ENCODE measurements around the gene SFXN3.

Gene SFXN3

GRCh38 chr10:101060036-101060950 lies 29.3 kb downstream of the SFXN3 start:
- no peaks in the 10 kb centered on the region for H3K36me3 ChIP-seq (ENCODE audit: control insufficient read depth, insufficient read depth, low read length)
- peak overlapping the region; percentile 93 for H3K4me3 ChIP-seq (ENCODE audit: low read length)
- H3K27me3 ChIP-seq (ENCODE audit: control insufficient read depth, insufficient read depth, low read length), result peaks cover 11% of the 10 kb centered on the region
- no peaks in the 10 kb centered on the region for H3K9me3 ChIP-seq (ENCODE audit: control insufficient read depth, low read length)
- H3K4me1 ChIP-seq (ENCODE audit: control insufficient read depth, insufficient read depth, low read length), result peaks cover 50% of the 10 kb centered on the region
- peak overlapping the region; percentile 94 for H3K9ac ChIP-seq (ENCODE audit: low read length)

GRCh38 chr10:101060951-101061623 lies 30.1 kb downstream of the SFXN3 start:
- H3K4me1 ChIP-seq (ENCODE audit: control insufficient read depth, insufficient read depth, low read length), result peaks cover 52% of the 10 kb centered on the region
- peaks cover 11% of the 10 kb centered on the region for H3K27me3 ChIP-seq (ENCODE audit: control insufficient read depth, insufficient read depth, low read length)
- no peaks in the 10 kb centered on the region for H3K9me3 ChIP-seq (ENCODE audit: control insufficient read depth, low read length)
- H3K36me3 ChIP-seq (ENCODE audit: control insufficient read depth, insufficient read depth, low read length), result no peaks in the 10 kb centered on the region
- peak overlapping the region; percentile 93 for H3K4me3 ChIP-seq (ENCODE audit: low read length)
- H3K9ac ChIP-seq (ENCODE audit: low read length), result peak overlapping the region; percentile 94

GRCh38 chr10:101061624-101062231 lies 30.7 kb downstream of the SFXN3 start, which contains the start of gene KAZALD1:
TSS of gene KAZALD1 (plus strand) at chr10:101061989. CDS start at chr10:101062593, 604 bp downstream.
- Histone ChIP-seq H3K9ac (ENCODE audit: low read length) (peak within 1 kb of the TSS; percentile 94), H3K4me3 (ENCODE audit: low read length) (peak within 1 kb of the TSS; percentile 93), H3K36me3 (ENCODE audit: control insufficient read depth, insufficient read depth, low read length) (no peaks in the 10 kb centered on the region), H3K27me3 (ENCODE audit: control insufficient read depth, insufficient read depth, low read length) (peaks cover 11% of the 10 kb centered on the region), H3K9me3 (ENCODE audit: control insufficient read depth, low read length) (no peaks in the 10 kb centered on the region), H3K4me1 (ENCODE audit: control insufficient read depth, insufficient read depth, low read length) (peaks cover 52% of the 10 kb centered on the region)

- peaks cover 11% of the 10 kb centered on the region for H3K27me3 ChIP-seq (ENCODE audit: control insufficient read depth, insufficient read depth, low read length)
These were observed 31.4 kb downstream of the SFXN3 start for GRCh38 chr10:101062232-101063049.

GRCh38 chr10:101063050-101063525 lies 32.1 kb downstream of the SFXN3 start:
- Histone ChIP-seq H3K9me3 (ENCODE audit: control insufficient read depth, low read length) (no peaks in the 10 kb centered on the region), H3K36me3 (ENCODE audit: control insufficient read depth, insufficient read depth, low read length) (no peaks in the 10 kb centered on the region), H3K4me3 (ENCODE audit: low read length) (peak overlapping the region; percentile 93), H3K9ac (ENCODE audit: low read length) (peak overlapping the region; percentile 94), H3K4me1 (ENCODE audit: control insufficient read depth, insufficient read depth, low read length) (peaks cover 60% of the 10 kb centered on the region), H3K27me3 (ENCODE audit: control insufficient read depth, insufficient read depth, low read length) (peaks cover 11% of the 10 kb centered on the region)

More at GRCh38 chr10:101062232-101063049, 31.4 kb downstream of the SFXN3 start:
- no peaks in the 10 kb centered on the region for H3K36me3 ChIP-seq (ENCODE audit: control insufficient read depth, insufficient read depth, low read length)
- no peaks in the 10 kb centered on the region for H3K9me3 ChIP-seq (ENCODE audit: control insufficient read depth, low read length)
- peak overlapping the region; percentile 94 for H3K9ac ChIP-seq (ENCODE audit: low read length)
- peak overlapping the region; percentile 93 for H3K4me3 ChIP-seq (ENCODE audit: low read length)
- peaks cover 56% of the 10 kb centered on the region for H3K4me1 ChIP-seq (ENCODE audit: control insufficient read depth, insufficient read depth, low read length)

GRCh38 chr10:101063548-101064414 lies 32.7 kb downstream of the SFXN3 start:
- Histone ChIP-seq H3K36me3 (ENCODE audit: control insufficient read depth, insufficient read depth, low read length) (no peaks in the 10 kb centered on the region), H3K9ac (ENCODE audit: low read length) (peak overlapping the region; percentile 94), H3K9me3 (ENCODE audit: control insufficient read depth, low read length) (no peaks in the 10 kb centered on the region), H3K27me3 (ENCODE audit: control insufficient read depth, insufficient read depth, low read length) (peaks cover 11% of the 10 kb centered on the region), H3K4me1 (ENCODE audit: control insufficient read depth, insufficient read depth, low read length) (peaks cover 60% of the 10 kb centered on the region), H3K4me3 (ENCODE audit: low read length) (peak overlapping the region; percentile 93)

GRCh38 chr10:101064415-101065030 lies 33.5 kb downstream of the SFXN3 start:
- H3K9ac ChIP-seq (ENCODE audit: low read length), result no peak overlapping the region
- H3K9me3 ChIP-seq (ENCODE audit: control insufficient read depth, low read length), result no peaks in the 10 kb centered on the region
- H3K36me3 ChIP-seq (ENCODE audit: control insufficient read depth, insufficient read depth, low read length), result no peaks in the 10 kb centered on the region
- peaks cover 11% of the 10 kb centered on the region for H3K27me3 ChIP-seq (ENCODE audit: control insufficient read depth, insufficient read depth, low read length)
- peaks cover 62% of the 10 kb centered on the region for H3K4me1 ChIP-seq (ENCODE audit: control insufficient read depth, insufficient read depth, low read length)
- H3K4me3 ChIP-seq (ENCODE audit: low read length), result no peak overlapping the region

GRCh38 chr10:101065481-101066145 lies 34.6 kb downstream of the SFXN3 start:
- no peaks in the 10 kb centered on the region for H3K9me3 ChIP-seq (ENCODE audit: control insufficient read depth, low read length)
- peaks cover 11% of the 10 kb centered on the region for H3K27me3 ChIP-seq (ENCODE audit: control insufficient read depth, insufficient read depth, low read length)
- no peaks in the 10 kb centered on the region for H3K36me3 ChIP-seq (ENCODE audit: control insufficient read depth, insufficient read depth, low read length)
- H3K4me1 ChIP-seq (ENCODE audit: control insufficient read depth, insufficient read depth, low read length), result peaks cover 64% of the 10 kb centered on the region
- H3K9ac ChIP-seq (ENCODE audit: low read length), result peak overlapping the region; percentile 90
- H3K4me3 ChIP-seq (ENCODE audit: low read length), result peak overlapping the region; percentile 17

- peak overlapping the region; percentile 90 for H3K9ac ChIP-seq (ENCODE audit: low read length)
These were observed 35.3 kb downstream of the SFXN3 start for GRCh38 chr10:101066146-101066895.

More at GRCh38 chr10:101066146-101066895, 35.3 kb downstream of the SFXN3 start:
- Histone ChIP-seq H3K4me3 (ENCODE audit: low read length) (peak overlapping the region; percentile 17), H3K4me1 (ENCODE audit: control insufficient read depth, insufficient read depth, low read length) (peaks cover 69% of the 10 kb centered on the region), H3K27me3 (ENCODE audit: control insufficient read depth, insufficient read depth, low read length) (peaks cover 11% of the 10 kb centered on the region), H3K36me3 (ENCODE audit: control insufficient read depth, insufficient read depth, low read length) (no peaks in the 10 kb centered on the region), H3K9me3 (ENCODE audit: control insufficient read depth, low read length) (no peaks in the 10 kb centered on the region)
